ENCODE results near the gene SEZ6.

The SEZ6 gene

GRCh38 chr17:28947639-28948038, 58.2 kb downstream of the SEZ6 start:
- H3K4me3 ChIP-seq (ENCODE audit: low read depth, low read length): peak overlapping the region; percentile 94

GRCh38 chr17:28946239-28946638, 59.6 kb downstream of the SEZ6 start:
- no peak for TF ChIP-seq CTCF (IDR thresholded peaks at IDR 0.05; ENCODE audit: insufficient read depth, low read depth, low read length, missing control alignments)
- H3K4me3 ChIP-seq (ENCODE audit: low read depth, low read length): no peak overlapping the region
- DNase-seq (ENCODE audit: low read depth): no peak

More at GRCh38 chr17:28947639-28948038, 58.2 kb downstream of the SEZ6 start:
- TF ChIP-seq CTCF (IDR thresholded peaks at IDR 0.05; ENCODE audit: insufficient read depth, low read depth, low read length, missing control alignments): no peak
- DNase-seq (ENCODE audit: low read depth): no peak

- peak; percentile 40 for DNase-seq (ENCODE audit: low read depth)
- TF ChIP-seq CTCF (IDR thresholded peaks at IDR 0.05; ENCODE audit: insufficient read depth, low read depth, low read length, missing control alignments): no peak
- H3K4me3 ChIP-seq (ENCODE audit: low read depth, low read length): peak overlapping the region; percentile 6
Observed at GRCh38 chr17:28944862-28945741, 60.7 kb downstream of the SEZ6 start.

- TF ChIP-seq CTCF (IDR thresholded peaks at IDR 0.05; ENCODE audit: insufficient read depth, low read depth, low read length, missing control alignments): no peak
- no peak overlapping the region for H3K4me3 ChIP-seq (ENCODE audit: low read depth, low read length)
- no peak for DNase-seq (ENCODE audit: low read depth)
Observed at GRCh38 chr17:28944343-28944742, 61.5 kb downstream of the SEZ6 start.

- no peak overlapping the region for H3K4me3 ChIP-seq (ENCODE audit: low read depth, low read length)
- no peak for DNase-seq (ENCODE audit: low read depth)
- no peak for TF ChIP-seq CTCF (IDR thresholded peaks at IDR 0.05; ENCODE audit: insufficient read depth, low read depth, low read length, missing control alignments)
Observed at GRCh38 chr17:28942925-28943324, 62.9 kb downstream of the SEZ6 start.

GRCh38 chr17:28941251-28941650, 64.6 kb downstream of the SEZ6 start:
- H3K4me3 ChIP-seq (ENCODE audit: low read depth, low read length): no peak overlapping the region
- no peak for DNase-seq (ENCODE audit: low read depth)
- no peak for TF ChIP-seq CTCF (IDR thresholded peaks at IDR 0.05; ENCODE audit: insufficient read depth, low read depth, low read length, missing control alignments)
